ENCODE measurements around the gene FTO.

GRCh38 chr16:54066451-54067105 is 362.6 kb downstream of the FTO start:
- TF ChIP-seq POLR2A (IDR thresholded peaks at IDR 0.05) (no peak), CTCF (IDR thresholded peaks at IDR 0.05) (no peak)

Measured in thyroid gland (tissue), 4 donors.